Mucosa of rectum (tissue), 2 donors: ENCODE data around the gene CCM2L.

Source experiments
- H3K27ac ChIP-seq, 2 donors: one replicate each; pipeline ENCODE4 v1.7.0; 2013; ENCODE audit warnings: inconsistent platforms in 2 of 2, low read depth in 2 of 2, low read length in 2 of 2
- H3K27me3 ChIP-seq, 2 donors: one replicate each; pipeline ENCODE4 v1.7.0; 2013; ENCODE audit warnings: low read length in 2 of 2; ENCODE audit not compliant: control insufficient read depth in 2 of 2, insufficient read depth in 2 of 2
- H3K36me3 ChIP-seq, 2 donors: one replicate each; pipeline ENCODE4 v1.7.0; 2013; ENCODE audit warnings: low read length in 2 of 2; ENCODE audit not compliant: control insufficient read depth in 2 of 2, insufficient read depth in 2 of 2
- H3K4me1 ChIP-seq, 2 donors: one replicate each; pipeline ENCODE4 v1.7.0; 2013; ENCODE audit warnings: low read length in 2 of 2, mild to moderate bottlenecking in 1 of 2; ENCODE audit not compliant: control insufficient read depth in 2 of 2, insufficient read depth in 2 of 2
- H3K4me3 ChIP-seq, 2 donors: one replicate each; pipeline ENCODE4 v1.7.0; 2013; ENCODE audit warnings: low read length in 2 of 2
- H3K9ac ChIP-seq, 2 donors: one replicate each; pipeline ENCODE4 v1.7.0; 2013; ENCODE audit warnings: low read length in 2 of 2, low read depth in 1 of 2, mild to moderate bottlenecking in 1 of 2
- H3K9me3 ChIP-seq, 2 donors: one replicate each; pipeline ENCODE4 v1.7.0; 2013; ENCODE audit warnings: low read length in 2 of 2; ENCODE audit not compliant: control insufficient read depth in 2 of 2
- donor health status: healthy.
- donor health status: Normal muscosa, but diverticular disease.

Gene CCM2L

GRCh38 chr20:32056708-32057483 lies 46.7 kb downstream of the CCM2L start:
- Histone ChIP-seq H3K27me3 (peaks cover 8 to 27% of the 10 kb centered on the region in 2 donors), H3K9ac (no peak overlapping the region), H3K9me3 (no peaks in the 10 kb centered on the region), H3K27ac (no peak overlapping the region), H3K36me3 (no peaks in the 10 kb centered on the region), H3K4me3 (no peak overlapping the region), H3K4me1 (peaks cover 0 to 4% of the 10 kb centered on the region in 2 donors)

- H3K36me3 ChIP-seq, result no peaks in the 10 kb centered on the region
- H3K4me3 ChIP-seq, result no peak overlapping the region
- H3K27me3 ChIP-seq, result peaks cover 7 to 19% of the 10 kb centered on the region in 2 donors
- no peak overlapping the region for H3K9ac ChIP-seq
- H3K27ac ChIP-seq, result no peak overlapping the region
- no peaks in the 10 kb centered on the region for H3K9me3 ChIP-seq
- no peaks in the 10 kb centered on the region for H3K4me1 ChIP-seq
Measured at GRCh38 chr20:32057656-32058184, 47.5 kb downstream of the CCM2L start.

- H3K9me3 ChIP-seq, result no peaks in the 10 kb centered on the region
- H3K27ac ChIP-seq, result no peak overlapping the region
- no peaks in the 10 kb centered on the region for H3K36me3 ChIP-seq
- H3K4me1 ChIP-seq, result no peaks in the 10 kb centered on the region
- no peak overlapping the region for H3K4me3 ChIP-seq
- H3K9ac ChIP-seq, result no peak overlapping the region
- H3K27me3 ChIP-seq, result peaks cover 0 to 8% of the 10 kb centered on the region in 2 donors
Measured at GRCh38 chr20:32059189-32059588, 49.0 kb downstream of the CCM2L start.

GRCh38 chr20:32062776-32063170 lies 52.5 kb downstream of the CCM2L start:
- H3K27me3 ChIP-seq, result peaks cover 0 to 6% of the 10 kb centered on the region in 2 donors
- no peak overlapping the region for H3K9ac ChIP-seq
- H3K9me3 ChIP-seq, result no peaks in the 10 kb centered on the region
- no peaks in the 10 kb centered on the region for H3K4me1 ChIP-seq
- H3K27ac ChIP-seq, result peak overlapping the region in 1 of 2 donors; percentile 56
- no peak overlapping the region for H3K4me3 ChIP-seq
- H3K36me3 ChIP-seq, result no peaks in the 10 kb centered on the region

GRCh38 chr20:32063695-32064094 lies 53.5 kb downstream of the CCM2L start:
- Histone ChIP-seq H3K27ac (peak overlapping the region in 1 of 2 donors; percentile 56), H3K4me1 (no peaks in the 10 kb centered on the region)

GRCh38 chr20:32064667-32065066 lies 54.4 kb downstream of the CCM2L start:
- H3K9ac ChIP-seq, result no peak overlapping the region
- no peaks in the 10 kb centered on the region for H3K27me3 ChIP-seq
- H3K4me1 ChIP-seq, result no peaks in the 10 kb centered on the region
- no peaks in the 10 kb centered on the region for H3K36me3 ChIP-seq
- H3K27ac ChIP-seq, result no peak overlapping the region
- no peak overlapping the region for H3K4me3 ChIP-seq
- H3K9me3 ChIP-seq, result no peaks in the 10 kb centered on the region

More at GRCh38 chr20:32063695-32064094, 53.5 kb downstream of the CCM2L start:
- no peak overlapping the region for H3K4me3 ChIP-seq
- peak overlapping the region in 1 of 2 donors; percentile 14 for H3K9ac ChIP-seq
- H3K36me3 ChIP-seq, result no peaks in the 10 kb centered on the region
- no peaks in the 10 kb centered on the region for H3K9me3 ChIP-seq
- peaks cover 0 to 4% of the 10 kb centered on the region in 2 donors for H3K27me3 ChIP-seq

GRCh38 chr20:32067234-32067821 lies 57.1 kb downstream of the CCM2L start:
- Histone ChIP-seq H3K36me3 (no peaks in the 10 kb centered on the region), H3K4me3 (no peak overlapping the region), H3K4me1 (no peaks in the 10 kb centered on the region), H3K27ac (no peak overlapping the region), H3K9me3 (no peaks in the 10 kb centered on the region), H3K9ac (no peak overlapping the region), H3K27me3 (peaks cover 0 to 2% of the 10 kb centered on the region in 2 donors)

- Histone ChIP-seq H3K27me3 (peaks cover 0 to 2% of the 10 kb centered on the region in 2 donors), H3K9me3 (no peaks in the 10 kb centered on the region), H3K27ac (no peak overlapping the region), H3K4me1 (no peaks in the 10 kb centered on the region), H3K36me3 (no peaks in the 10 kb centered on the region), H3K9ac (no peak overlapping the region), H3K4me3 (no peak overlapping the region)
Measured at GRCh38 chr20:32068174-32068573, 57.9 kb downstream of the CCM2L start.

- Histone ChIP-seq H3K4me1 (no peaks in the 10 kb centered on the region), H3K27me3 (peaks cover 0 to 2% of the 10 kb centered on the region in 2 donors), H3K9ac (no peak overlapping the region), H3K36me3 (peaks cover 0 to 2% of the 10 kb centered on the region in 2 donors), H3K9me3 (no peaks in the 10 kb centered on the region), H3K27ac (no peak overlapping the region), H3K4me3 (no peak overlapping the region)
Measured at GRCh38 chr20:32069711-32070110, 59.5 kb downstream of the CCM2L start.

GRCh38 chr20:32070282-32070681 lies 60.0 kb downstream of the CCM2L start:
- no peaks in the 10 kb centered on the region for H3K4me1 ChIP-seq
- no peak overlapping the region for H3K27ac ChIP-seq
- no peaks in the 10 kb centered on the region for H3K9me3 ChIP-seq
- no peak overlapping the region for H3K4me3 ChIP-seq
- H3K27me3 ChIP-seq, result peaks cover 0 to 2% of the 10 kb centered on the region in 2 donors
- H3K9ac ChIP-seq, result no peak overlapping the region
- peaks cover 0 to 2% of the 10 kb centered on the region in 2 donors for H3K36me3 ChIP-seq
